AG04450 (cell line): Measurements from ENCODE around the gene IMPDH1. TPM values are rescaled to one million over a fixed set of nuclear protein-coding genes. Genes with fewer than 3 reads are reported as not detected.

ENCODE experiments used
- CTCF ChIA-PET: fragments of 300-600, 350-600 bp; formaldehyde crosslinking; extraction: SDS; loops from one replicate; lab custom pipeline; 2022; ENCODE audit warnings: antibody characterized with exemption, inconsistent platforms; lab: Charles Lee
- POLR2A ChIA-PET: fragments of 350-600 bp; formaldehyde crosslinking; extraction: SDS; loops from one replicate; lab custom pipeline; 2021; ENCODE audit warnings: antibody characterized with exemption, inconsistent platforms; lab: Yijun Ruan, JAX
- DNase-seq: peaks from one replicate; pipeline ENCODE4 v3.0.0-alpha.2; 2011; ENCODE audit warnings: low read depth, low spot score
- H3K27ac ChIP-seq: one replicate; pipeline ENCODE4 v1.5.1; 2012; ENCODE audit warnings: low read depth, low read length, control low read depth
- H3K27me3 ChIP-seq: one replicate; pipeline ENCODE4 v1.6.0; 2012; ENCODE audit warnings: low read length; ENCODE audit not compliant: control insufficient read depth, insufficient read depth
- H3K4me3 ChIP-seq: 2 replicates; pipeline ENCODE4 v1.5.1; 2011; ENCODE audit warnings: mild to moderate bottlenecking, low read depth, low read length, control low read depth
- H3K9me3 ChIP-seq: 2 replicates; pipeline ENCODE4 v1.5.1; 2012; ENCODE audit warnings: low read length; ENCODE audit not compliant: control insufficient read depth, insufficient read depth
- CTCF ChIP-seq: IDR thresholded peaks from 2 replicates; pipeline ENCODE4 v1.5.1; 2011; ENCODE audit warnings: low read depth, low read length, control low read depth, inconsistent platforms
- polyA plus RNA-seq: library from polyadenylated mRNA; depleted of rRNA; stranded (reverse); fragments of >200 nt; gene quantifications from 2 replicates; pipeline ENCODE4 v1.2.3, GENCODE V29; 2011

Gene IMPDH1
- polyA plus RNA-seq, 1 experiment: 43.8 TPM

- peaks cover 14% of the 10 kb centered on the region for H3K27me3 ChIP-seq
- H3K9me3 ChIP-seq: no peaks in the 10 kb centered on the region
- TF ChIP-seq CTCF: no peak
- DNase-seq: no peak
- CTCF ChIA-PET: interaction anchor here (0.9 kb wide), 1 partner anchor 26 kb away, joined by 3 read pairs; no protein-coding TSS in a partner anchor
- no peak overlapping the region for H3K27ac ChIP-seq
- POLR2A ChIA-PET: no interaction called here
- no peak overlapping the region for H3K4me3 ChIP-seq
These were observed 41.1 kb upstream of the IMPDH1 start for GRCh38 chr7:128450913-128451312.

- ChIA-PET POLR2A (no interaction called here), CTCF (interaction anchor here (0.6 to 2.1 kb wide), 2 partner anchors 11 to 25 kb away, joined by 3 to 9 read pairs; no protein-coding TSS in a partner anchor)
- no peak for DNase-seq
- Histone ChIP-seq H3K27me3 (peaks cover 14% of the 10 kb centered on the region), H3K9me3 (no peaks in the 10 kb centered on the region), H3K4me3 (no peak overlapping the region), H3K27ac (no peak overlapping the region)
- TF ChIP-seq CTCF: no peak
These were observed 40.6 kb upstream of the IMPDH1 start for GRCh38 chr7:128450409-128450808.

GRCh38 chr7:128448751-128449302 lies 39.0 kb upstream of the IMPDH1 start:
- H3K27me3 ChIP-seq: peaks cover 17% of the 10 kb centered on the region
- TF ChIP-seq CTCF: no peak
- POLR2A ChIA-PET: no interaction called here
- no peak for DNase-seq
- H3K4me3 ChIP-seq: no peak overlapping the region
- no peak overlapping the region for H3K27ac ChIP-seq
- CTCF ChIA-PET: interaction anchor here (1.4 to 2.7 kb wide), 4 partner anchors 11 to 23 kb away, joined by 3 to 12 read pairs (median 10); no protein-coding TSS in a partner anchor
- H3K9me3 ChIP-seq: no peaks in the 10 kb centered on the region

- ChIA-PET CTCF (interaction anchor here (1.4 to 2.7 kb wide), 4 partner anchors 10 to 22 kb away, joined by 3 to 12 read pairs (median 10); no protein-coding TSS in a partner anchor), POLR2A (no interaction called here)
- Histone ChIP-seq H3K27ac (no peak overlapping the region), H3K9me3 (no peaks in the 10 kb centered on the region), H3K27me3 (peaks cover 19% of the 10 kb centered on the region), H3K4me3 (no peak overlapping the region)
- no peak for DNase-seq
- TF ChIP-seq CTCF: no peak
These were observed 38.3 kb upstream of the IMPDH1 start for GRCh38 chr7:128447941-128448564.

GRCh38 chr7:128446306-128446705 lies 36.5 kb upstream of the IMPDH1 start:
- Histone ChIP-seq H3K27ac (no peak overlapping the region), H3K4me3 (no peak overlapping the region), H3K9me3 (no peaks in the 10 kb centered on the region), H3K27me3 (peaks cover 14% of the 10 kb centered on the region)
- ChIA-PET POLR2A (no interaction called here), CTCF (interaction anchor here (0.8 to 1.1 kb wide), 2 partner anchors 19 to 21 kb away, joined by 3 to 6 read pairs; no protein-coding TSS in a partner anchor)
- no peak for TF ChIP-seq CTCF
- no peak for DNase-seq
